Measurements from ENCODE around the gene ABCC4.

Gene ABCC4

GRCh38 chr13:95229855-95230254 is 71.4 kb downstream of the ABCC4 start:
- no peak for DNase-seq (ENCODE audit: low read depth)
- no peak overlapping the region for H3K4me3 ChIP-seq (ENCODE audit: low read length)
- TF ChIP-seq, protein P1, sequence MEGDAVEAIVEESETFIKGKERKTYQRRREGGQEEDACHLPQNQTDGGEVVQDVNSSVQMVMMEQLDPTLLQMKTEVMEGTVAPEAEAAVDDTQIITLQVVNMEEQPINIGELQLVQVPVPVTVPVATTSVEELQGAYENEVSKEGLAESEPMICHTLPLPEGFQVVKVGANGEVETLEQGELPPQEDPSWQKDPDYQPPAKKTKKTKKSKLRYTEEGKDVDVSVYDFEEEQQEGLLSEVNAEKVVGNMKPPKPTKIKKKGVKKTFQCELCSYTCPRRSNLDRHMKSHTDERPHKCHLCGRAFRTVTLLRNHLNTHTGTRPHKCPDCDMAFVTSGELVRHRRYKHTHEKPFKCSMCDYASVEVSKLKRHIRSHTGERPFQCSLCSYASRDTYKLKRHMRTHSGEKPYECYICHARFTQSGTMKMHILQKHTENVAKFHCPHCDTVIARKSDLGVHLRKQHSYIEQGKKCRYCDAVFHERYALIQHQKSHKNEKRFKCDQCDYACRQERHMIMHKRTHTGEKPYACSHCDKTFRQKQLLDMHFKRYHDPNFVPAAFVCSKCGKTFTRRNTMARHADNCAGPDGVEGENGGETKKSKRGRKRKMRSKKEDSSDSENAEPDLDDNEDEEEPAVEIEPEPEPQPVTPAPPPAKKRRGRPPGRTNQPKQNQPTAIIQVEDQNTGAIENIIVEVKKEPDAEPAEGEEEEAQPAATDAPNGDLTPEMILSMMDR (conservative IDR thresholded peaks at IDR 0.05; ENCODE audit: low read length): no peak

- no peak for DNase-seq (ENCODE audit: low read depth)
- H3K4me3 ChIP-seq (ENCODE audit: low read length): no peak overlapping the region
- TF ChIP-seq, protein P1 (conservative IDR thresholded peaks at IDR 0.05; ENCODE audit: low read length): no peak
Observed at GRCh38 chr13:95228130-95228529, 73.1 kb downstream of the ABCC4 start.

- DNase-seq (ENCODE audit: low read depth): no peak
- TF ChIP-seq, protein P1 (conservative IDR thresholded peaks at IDR 0.05; ENCODE audit: low read length): no peak
- no peak overlapping the region for H3K4me3 ChIP-seq (ENCODE audit: low read length)
Observed at GRCh38 chr13:95226932-95227695, 74.1 kb downstream of the ABCC4 start.

- TF ChIP-seq, protein P1 (conservative IDR thresholded peaks at IDR 0.05; ENCODE audit: low read length): no peak
Observed at GRCh38 chr13:95226476-95226875, 74.8 kb downstream of the ABCC4 start.

DNA sequence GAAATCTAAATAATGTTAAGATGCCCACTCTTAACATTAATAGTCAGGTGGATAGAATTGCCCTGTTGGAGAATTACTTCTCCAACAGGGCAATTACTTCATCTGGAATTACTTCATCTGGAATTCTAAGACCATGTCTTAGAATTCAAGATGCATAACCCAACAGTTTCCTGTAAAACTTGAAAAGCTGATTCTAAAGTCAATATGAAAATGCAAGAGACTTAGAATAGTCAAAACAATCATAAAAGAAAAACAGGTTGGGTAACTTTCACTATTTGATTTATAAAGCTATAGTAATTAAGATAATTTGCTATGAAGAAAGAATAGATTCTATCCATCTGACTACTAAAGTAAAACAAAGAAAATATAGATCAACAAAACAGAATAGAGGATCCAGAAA is 75.2 kb downstream of the ABCC4 start:
- DNase-seq (ENCODE audit: low read depth): no peak
- no peak overlapping the region for H3K4me3 ChIP-seq (ENCODE audit: low read length)
- TF ChIP-seq, protein P1 (conservative IDR thresholded peaks at IDR 0.05; ENCODE audit: low read length): no peak

More at GRCh38 chr13:95226476-95226875, 74.8 kb downstream of the ABCC4 start:
- DNase-seq (ENCODE audit: low read depth): no peak
- H3K4me3 ChIP-seq (ENCODE audit: low read length): no peak overlapping the region

GRCh38 chr13:95224064-95224463 is 77.2 kb downstream of the ABCC4 start:
- H3K4me3 ChIP-seq (ENCODE audit: low read length): no peak overlapping the region
- TF ChIP-seq, protein P1 (conservative IDR thresholded peaks at IDR 0.05; ENCODE audit: low read length): no peak
- DNase-seq (ENCODE audit: low read depth): no peak

DNA sequence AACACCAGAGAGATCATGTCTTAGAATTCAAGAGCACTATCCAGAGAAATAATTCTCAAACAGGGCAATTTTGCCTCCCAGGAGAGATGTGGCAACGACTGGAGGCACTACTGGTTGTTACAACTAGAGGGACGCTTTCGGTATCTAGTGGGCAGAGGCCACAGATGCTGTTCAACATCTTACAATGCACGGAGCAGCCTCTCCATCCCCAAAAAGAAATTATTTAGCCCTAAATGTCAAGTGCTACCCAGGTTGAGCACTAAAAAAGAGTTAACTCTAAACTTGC is 78.6 kb downstream of the ABCC4 start:
- H3K4me3 ChIP-seq (ENCODE audit: low read length): no peak overlapping the region
- no peak for DNase-seq (ENCODE audit: low read depth)
- TF ChIP-seq, protein P1 (conservative IDR thresholded peaks at IDR 0.05; ENCODE audit: low read length): no peak
